Hepatocyte (in vitro differentiated cells): ENCODE results near the gene DRAM1. TPM values are rescaled to one million over a fixed set of nuclear protein-coding genes. Genes with fewer than 3 reads are reported as not detected.

Experiments
- DNase-seq: peaks from one replicate; pipeline ENCODE4 v3.0.0-alpha.2; 2016; ENCODE audit warnings: low spot score
- H2AFZ ChIP-seq: fragments of 200-600 bp; sonication (generic); 2 replicates; pipeline ENCODE4 v1.6.0; 2016; ENCODE audit warnings: antibody characterized with exemption, mild to moderate bottlenecking
- H3K27ac ChIP-seq: fragments of 200-600 bp; sonication (generic); 2 replicates; pipeline ENCODE4 v1.5.1; 2016; ENCODE audit warnings: mild to moderate bottlenecking
- H3K27me3 ChIP-seq: fragments of 200-600 bp; sonication (generic); 2 replicates; pipeline ENCODE4 v1.6.1; 2016
- H3K36me3 ChIP-seq: fragments of 200-600 bp; sonication (generic); replicated peaks from 2 replicates; pipeline ENCODE4 v1.5.1; 2016; ENCODE audit warnings: low read depth; ENCODE audit not compliant: insufficient read depth
- H3K4me1 ChIP-seq: fragments of 200-600 bp; sonication (generic); 2 replicates; pipeline ENCODE4 v1.5.1; 2016; ENCODE audit warnings: mild to moderate bottlenecking, moderate library complexity; ENCODE audit not compliant: insufficient read depth
- H3K4me2 ChIP-seq: fragments of 200-600 bp; sonication (generic); 2 replicates; pipeline ENCODE4 v1.6.0; 2016
- H3K4me3 ChIP-seq: fragments of 200-600 bp; sonication (generic); 2 replicates; pipeline ENCODE4 v1.5.1; 2016; ENCODE audit warnings: mild to moderate bottlenecking
- H3K79me2 ChIP-seq: fragments of 200-600 bp; sonication (generic); 2 replicates; pipeline ENCODE4 v1.6.0; 2017; ENCODE audit warnings: mild to moderate bottlenecking
- H3K9me2 ChIP-seq: fragments of 200-600 bp; sonication (generic); replicated peaks from 2 replicates; pipeline ENCODE4 v1.6.0; 2017; ENCODE audit warnings: mild to moderate bottlenecking; ENCODE audit not compliant: insufficient read depth
- H3K9me3 ChIP-seq: fragments of 200-600 bp; sonication (generic); 2 replicates; pipeline ENCODE4 v1.5.1; 2016; ENCODE audit warnings: low read depth, mild to moderate bottlenecking
- H4K20me1 ChIP-seq: fragments of 200-600 bp; sonication (generic); 2 replicates; pipeline ENCODE4 v1.6.0; 2016; ENCODE audit warnings: mild to moderate bottlenecking; ENCODE audit not compliant: insufficient read depth, poor library complexity, severe bottlenecking
- EZH2 ChIP-seq: fragments of 200-600 bp; sonication (generic); IDR thresholded peaks from 2 replicates; pipeline ENCODE4 v1.6.1; 2016; ENCODE audit warnings: antibody characterized with exemption, mild to moderate bottlenecking, borderline replicate concordance
- EZH2phosphoT487 ChIP-seq: fragments of 200-600 bp; sonication (generic); IDR thresholded peaks from one replicate; pipeline ENCODE4 v1.6.1; 2018; ENCODE audit warnings: antibody characterized with exemption, mild to moderate bottlenecking, low read depth, moderate library complexity; ENCODE audit not compliant: unreplicated experiment, severe bottlenecking
- WGBS: methylation state at CpG from one replicate; pipeline ENCODE4 v1.1.6; 2016; ENCODE audit warnings: low lambda C conversion rate; ENCODE audit errors: missing lambda C conversion rate; 5-methylcytosine and 5-hydroxymethylcytosine counted together
- polyA plus RNA-seq: library from polyadenylated mRNA; unstranded; fragments of >200 nt; fragmentation: Nextera tagmentation; extraction: Ambion mirVana; gene quantifications from 2 replicates; pipeline ENCODE4 v1.2.1, GENCODE V29; 2016
- total RNA-seq: library from RNA; depleted of rRNA; stranded (reverse); fragments of >200 nt; gene quantifications from 2 replicates; pipeline ENCODE4 v1.2.3, GENCODE V29; 2014
- TF ChIP-seq, protein P1 (sequence below): fragments of 200-600 bp; sonication (generic); IDR thresholded peaks from 2 replicates; pipeline ENCODE4 v1.5.1; 2016; ENCODE audit warnings: antibody characterized with exemption, mild to moderate bottlenecking; ENCODE audit not compliant: poor library complexity

The DRAM1 gene
- total and polyA plus RNA-seq, 2 experiments from 2014 or later, result 26.0 to 28.2 TPM

GRCh38 chr12:101939306-101939705, 61.9 kb downstream of the DRAM1 start:
- 75% methylated on average over 3 of the region's 3 CpGs for WGBS
- H3K27me3 ChIP-seq, result no peaks in the 10 kb centered on the region
- no peaks in the 10 kb centered on the region for H3K9me2 ChIP-seq
- H3K9me3 ChIP-seq, result no peaks in the 10 kb centered on the region
- no peaks in the 10 kb centered on the region for H3K36me3 ChIP-seq
- no peak for DNase-seq
- TF ChIP-seq, protein P1, sequence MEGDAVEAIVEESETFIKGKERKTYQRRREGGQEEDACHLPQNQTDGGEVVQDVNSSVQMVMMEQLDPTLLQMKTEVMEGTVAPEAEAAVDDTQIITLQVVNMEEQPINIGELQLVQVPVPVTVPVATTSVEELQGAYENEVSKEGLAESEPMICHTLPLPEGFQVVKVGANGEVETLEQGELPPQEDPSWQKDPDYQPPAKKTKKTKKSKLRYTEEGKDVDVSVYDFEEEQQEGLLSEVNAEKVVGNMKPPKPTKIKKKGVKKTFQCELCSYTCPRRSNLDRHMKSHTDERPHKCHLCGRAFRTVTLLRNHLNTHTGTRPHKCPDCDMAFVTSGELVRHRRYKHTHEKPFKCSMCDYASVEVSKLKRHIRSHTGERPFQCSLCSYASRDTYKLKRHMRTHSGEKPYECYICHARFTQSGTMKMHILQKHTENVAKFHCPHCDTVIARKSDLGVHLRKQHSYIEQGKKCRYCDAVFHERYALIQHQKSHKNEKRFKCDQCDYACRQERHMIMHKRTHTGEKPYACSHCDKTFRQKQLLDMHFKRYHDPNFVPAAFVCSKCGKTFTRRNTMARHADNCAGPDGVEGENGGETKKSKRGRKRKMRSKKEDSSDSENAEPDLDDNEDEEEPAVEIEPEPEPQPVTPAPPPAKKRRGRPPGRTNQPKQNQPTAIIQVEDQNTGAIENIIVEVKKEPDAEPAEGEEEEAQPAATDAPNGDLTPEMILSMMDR, result no peak
- TF ChIP-seq EZH2, result no peak
- TF ChIP-seq EZH2phosphoT487, result no peak
- H2AFZ ChIP-seq, result no peak overlapping the region
- peaks cover 22% of the 10 kb centered on the region for H3K4me1 ChIP-seq
- H3K79me2 ChIP-seq, result no peaks in the 10 kb centered on the region
- H4K20me1 ChIP-seq, result no peaks in the 10 kb centered on the region
- no peak overlapping the region for H3K27ac ChIP-seq
- no peak overlapping the region for H3K4me2 ChIP-seq
- H3K4me3 ChIP-seq, result no peak overlapping the region

GRCh38 chr12:101939856-101940265, 62.5 kb downstream of the DRAM1 start:
- no peak overlapping the region for H3K4me3 ChIP-seq
- peaks cover 23% of the 10 kb centered on the region for H3K4me1 ChIP-seq
- 10% methylated on average over 3 of the region's 3 CpGs for WGBS
- peak overlapping the region; percentile 36 for H3K4me2 ChIP-seq
- no peak for TF ChIP-seq EZH2
- TF ChIP-seq EZH2phosphoT487, result no peak
- TF ChIP-seq, protein P1, result peak; percentile 84
- DNase-seq, result peak; percentile 87
- no peaks in the 10 kb centered on the region for H3K27me3 ChIP-seq
- no peaks in the 10 kb centered on the region for H3K9me2 ChIP-seq
- peak overlapping the region; percentile 60 for H3K27ac ChIP-seq
- H3K79me2 ChIP-seq, result no peaks in the 10 kb centered on the region
- no peaks in the 10 kb centered on the region for H3K9me3 ChIP-seq
- H3K36me3 ChIP-seq, result no peaks in the 10 kb centered on the region
- no peaks in the 10 kb centered on the region for H4K20me1 ChIP-seq
- H2AFZ ChIP-seq, result peak overlapping the region; percentile 27

GRCh38 chr12:101940400-101940950, 63.1 kb downstream of the DRAM1 start:
- Histone ChIP-seq H3K4me1 (peaks cover 26% of the 10 kb centered on the region), H3K9me3 (no peaks in the 10 kb centered on the region), H3K79me2 (no peaks in the 10 kb centered on the region), H2AFZ (no peak overlapping the region), H3K27ac (peak overlapping the region; percentile 60), H3K4me2 (no peak overlapping the region), H3K9me2 (no peaks in the 10 kb centered on the region), H3K4me3 (no peak overlapping the region), H3K27me3 (no peaks in the 10 kb centered on the region), H4K20me1 (no peaks in the 10 kb centered on the region), H3K36me3 (no peaks in the 10 kb centered on the region)
- TF ChIP-seq EZH2, result no peak
- TF ChIP-seq, protein P1, result no peak
- no peak for TF ChIP-seq EZH2phosphoT487
- DNase-seq, result no peak
- 60% methylated on average over 3 of the region's 5 CpGs for WGBS
